HepG2 (cell line): ENCODE data around the gene ADRM1. TPM values are rescaled to one million over a fixed set of nuclear protein-coding genes. Genes with fewer than 3 reads are reported as not detected.

Experiments
- ATAC-seq: fragments of 200-7000 bp; cut with Tn5 transposase; 3 replicates; pipeline ENCODE4 v1.9.1; 2020; ENCODE audit warnings: mild to moderate bottlenecking, moderate library complexity
- BruUV-seq: library from RNA; stranded (reverse); fragments of 400-500 nt; replicated peaks from 2 replicates; lab custom pipeline; 2021; lab: Mats Ljungman, UMichigan
- CTCF ChIA-PET: fragments of 300-600 bp; formaldehyde crosslinking; extraction: SDS; loops from one replicate; lab custom pipeline; 2021; ENCODE audit warnings: low total read pairs, inconsistent platforms, low intra/inter-chr PET ratio; lab: Yijun Ruan, JAX
- POLR2A ChIA-PET: fragments of 350-600 bp; sonication (Branson Sonifier 250); formaldehyde crosslinking; loops from one replicate; lab custom pipeline; 2020; ENCODE audit warnings: antibody characterized with exemption, inconsistent platforms; lab: Yijun Ruan, JAX
- DNase-seq: peaks from one replicate; pipeline ENCODE4 v3.0.0-alpha.2; 2015; ENCODE audit warnings: low spot score
- FAIRE-seq: peaks from 3 replicates; lab custom pipeline; 2011; peaks lifted over from hg19 to GRCh38; lab: Jason Lieb, UNC
- H2AFZ ChIP-seq: one replicate; pipeline ENCODE4 v1.6.1; 2011; ENCODE audit warnings: low read length, inconsistent platforms
- H3K27ac ChIP-seq: fragments of 300-600 bp; 3 replicates; pipeline ENCODE4 v1.8.0; 2011; ENCODE audit warnings: mixed run types, mild to moderate bottlenecking, mixed read lengths, low read length, inconsistent platforms; ENCODE audit not compliant: insufficient read depth; ENCODE audit errors: extremely low read length
- H3K27me3 ChIP-seq, 2 experiments: fragments of 200-600 bp in 1 of 2; 2 replicates in 1 of 2; 3 replicates in 1 of 2; pipeline versions ENCODE4 v1.6.0 to v1.8.0; 2011; ENCODE audit warnings: low read length in 2 of 2, mild to moderate bottlenecking in 2 of 2, moderate library complexity in 2 of 2, inconsistent platforms in 1 of 2; ENCODE audit not compliant: insufficient read depth in 2 of 2, control insufficient read depth in 1 of 2
- H3K36me3 ChIP-seq, 2 experiments: fragments of 200-600 bp in 1 of 2; replicated peaks in 1 of 2; 2 replicates in 1 of 2; 3 replicates in 1 of 2; pipeline versions ENCODE4 v1.5.1 to v1.8.0; 2011; ENCODE audit warnings: low read length in 2 of 2, inconsistent platforms in 1 of 2; ENCODE audit not compliant: insufficient read depth in 2 of 2, control insufficient read depth in 1 of 2
- H3K4me1 ChIP-seq: 2 replicates; pipeline ENCODE4 v1.5.1; 2012; ENCODE audit warnings: low read length, inconsistent platforms; ENCODE audit not compliant: insufficient read depth
- H3K4me2 ChIP-seq: 2 replicates; pipeline ENCODE4 v1.6.0; 2011; ENCODE audit warnings: low read depth, low read length, inconsistent platforms
- H3K4me3 ChIP-seq, 3 experiments: fragments of 200-600 bp in 1 of 3; sonication (generic), shearing (Covaris generic) in 1 of 3; replicated peaks in 1 of 3; 2 replicates each; pipeline ENCODE4 v1.5.1; 2011 to 2016; ENCODE audit warnings: low read length in 3 of 3, inconsistent platforms in 2 of 3, low read depth in 2 of 3, mild to moderate bottlenecking in 2 of 3, control low read depth in 1 of 3, mixed read lengths in 1 of 3; ENCODE audit not compliant: insufficient read depth in 1 of 3
- H3K79me2 ChIP-seq: one replicate; pipeline ENCODE4 v1.6.1; 2011; ENCODE audit warnings: low read length, inconsistent platforms; ENCODE audit not compliant: insufficient read depth
- H3K9ac ChIP-seq: 2 replicates; pipeline ENCODE4 v1.6.0; 2011; ENCODE audit warnings: mild to moderate bottlenecking, low read depth, low read length, inconsistent platforms; ENCODE audit not compliant: insufficient read depth
- H3K9me3 ChIP-seq: 2 replicates; pipeline ENCODE4 v1.5.1; 2012; ENCODE audit warnings: mild to moderate bottlenecking, low read length
- H4K20me1 ChIP-seq: 2 replicates; pipeline ENCODE4 v1.6.0; 2011; ENCODE audit warnings: inconsistent platforms, mild to moderate bottlenecking, low read length, moderate library complexity; ENCODE audit not compliant: insufficient read depth
- E2F5 ChIP-seq: sonication (generic); formaldehyde crosslinking; conservative IDR thresholded peaks from 2 replicates; pipeline ENCODE4 v1.4.0; 2020; ENCODE audit warnings: missing genetic modification reagents
- HNRNPK ChIP-seq: fragments of 200-400 bp; formaldehyde crosslinking; IDR thresholded peaks from 2 replicates; pipeline ENCODE4 v1.6.1; 2018; ENCODE audit warnings: low read length, low read depth, moderate library complexity, mild to moderate bottlenecking; ENCODE audit not compliant: poor library complexity, severe bottlenecking
- HOXA3 ChIP-seq: sonication (generic); formaldehyde crosslinking; IDR thresholded peaks from 2 replicates; pipeline ENCODE4 v1.5.0; 2020; ENCODE audit warnings: missing genetic modification reagents
- TEAD3 ChIP-seq: optimal IDR thresholded peaks from 2 replicates; pipeline ENCODE3; 2016; ENCODE audit warnings: borderline replicate concordance
- ZNF446 ChIP-seq: sonication (generic); formaldehyde crosslinking; IDR thresholded peaks from 2 replicates; pipeline ENCODE4 v1.5.0; 2020; ENCODE audit warnings: mild to moderate bottlenecking, missing genetic modification reagents
- WGBS: methylation state at CpG from one replicate; pipeline ENCODE4 v1.1.6; 2017; ENCODE audit warnings: low lambda C conversion rate; 5-methylcytosine and 5-hydroxymethylcytosine counted together
- in situ Hi-C: cut with HindIII; loops from 2 replicates; pipeline ENCODE4 v1.10.0; 2017; ENCODE audit warnings: low pct_unique_long_range_greater_than_20kb; ENCODE audit not compliant: extremely low pct_ligation_motif_present
- intact Hi-C: fragments of 100-400 bp; cut with micrococcal nuclease; formaldehyde crosslinking; loops from one replicate; pipeline ENCODE4 v1.10.0; 2022; ENCODE audit not compliant: unreplicated experiment
- polyA plus RNA-seq, 8 experiments: library from polyadenylated mRNA; depleted of rRNA in 3 of 8; stranded (reverse) in 7 of 8; unstranded in 1 of 8; fragments of >200 nt; fragmentation: Illumina TruSeq in 4 of 8; extraction: Trizol in 4 of 8; gene quantifications; 2 replicates each; pipeline versions ENCODE4 v1.2.1 to v1.2.3, GENCODE V29; 2011 to 2016; ENCODE audit warnings: low read depth in 4 of 8, missing spikeins in 1 of 8, mixed read lengths in 1 of 8; ENCODE audit not compliant: insufficient read depth in 1 of 8
- total RNA-seq, 5 experiments: library from RNA; depleted of rRNA; stranded (reverse); fragments of >200 nt; fragmentation: Illumina TruSeq; extraction: Trizol; gene quantifications; 2 replicates each; pipeline ENCODE4 v1.2.3, GENCODE V29; 2016; ENCODE audit warnings: low read depth in 1 of 5
- TF ChIP-seq, protein P1 (sequence below): sonication (generic); formaldehyde crosslinking; IDR thresholded peaks from 2 replicates; pipeline ENCODE4 v1.4.0; 2020; ENCODE audit warnings: missing genetic modification reagents

Gene ADRM1
- total and polyA plus RNA-seq, 2 of the 13 experiments (the other 11 are each of a cell fraction or from before 2014, with no cell fraction given), result 92.9 to 154 TPM

DNA sequence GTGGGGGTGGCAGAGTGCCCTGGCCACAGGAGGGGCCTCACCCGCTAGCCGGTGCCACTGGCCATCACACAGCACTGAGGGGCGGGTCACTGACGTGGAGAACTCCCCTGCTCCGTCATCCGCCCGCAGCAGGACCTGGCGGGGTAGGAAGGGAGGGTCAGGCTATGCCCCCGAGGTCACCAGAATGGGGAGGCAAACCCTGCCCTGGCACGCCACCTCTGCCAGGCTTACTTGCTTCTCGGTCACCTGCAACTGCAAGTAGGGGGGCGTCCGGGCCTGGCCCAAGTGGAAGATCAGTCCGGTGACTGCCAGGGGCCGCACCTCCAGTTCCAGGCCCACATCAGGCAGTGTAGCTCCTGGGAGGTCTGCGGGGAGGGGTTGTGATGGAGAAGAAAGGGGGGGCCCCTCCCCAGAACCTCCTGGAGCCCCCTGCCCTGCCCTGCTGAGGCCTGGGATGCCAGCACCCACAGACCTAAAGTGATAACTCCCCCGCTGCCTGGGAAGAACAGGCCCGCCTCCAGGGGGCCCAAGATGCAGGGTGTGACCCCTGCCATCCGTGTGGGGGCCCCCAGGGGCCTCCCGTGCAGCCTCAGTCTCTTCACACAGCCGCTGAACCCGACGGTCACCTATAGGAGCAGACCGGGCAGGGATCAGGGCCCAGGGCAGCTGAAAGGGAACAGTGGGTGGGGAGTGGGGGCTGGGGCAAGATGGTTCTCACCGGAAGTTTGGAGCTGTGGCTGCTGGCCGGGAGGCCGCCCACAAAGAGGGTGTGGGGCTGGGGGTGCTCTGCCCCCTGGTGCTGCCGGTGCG lies 7.4 kb downstream of the ADRM1 start (continued):
- 0 out of 2 replicates have a peak, but pooled peaks have one; percentile 40 for TF ChIP-seq ZNF446 (CRISPR knock-in tag)
- no peak for TF ChIP-seq E2F5 (CRISPR knock-in tag)
- TF ChIP-seq, all 625 proteins: peak for 9

DNA sequence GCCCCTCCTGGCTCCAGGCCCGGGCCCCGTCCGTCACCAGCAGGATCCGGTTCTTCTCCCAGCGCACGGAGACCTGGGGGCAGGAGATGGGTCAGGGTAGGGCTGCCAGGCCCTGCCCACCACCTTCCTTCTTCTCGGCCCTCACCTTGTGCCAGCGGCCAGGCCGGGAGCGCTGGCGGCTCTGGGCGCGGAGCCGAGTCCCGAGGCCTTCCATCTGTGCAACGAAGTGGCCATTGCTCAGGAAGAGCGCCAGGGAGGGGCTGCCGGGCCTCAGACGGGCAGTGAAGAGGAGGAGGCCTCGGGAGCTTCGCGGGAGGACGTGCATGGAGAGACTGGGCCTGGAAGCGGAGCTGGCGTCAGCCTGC lies 7.9 kb downstream of the ADRM1 start:
- Histone ChIP-seq H3K36me3 (peaks cover 70 to 95% of the 10 kb centered on the region in 2 experiments), H3K27ac (no peak overlapping the region), H3K4me1 (peaks cover 13% of the 10 kb centered on the region), H3K4me3 (no peak overlapping the region), H4K20me1 (peaks cover under 1% of the 10 kb centered on the region; the same call in 1 of the 2 replicates), H2AFZ (no peak overlapping the region), H3K9ac (no peak overlapping the region), H3K79me2 (peaks cover 5% of the 10 kb centered on the region), H3K27me3 (no peaks in the 10 kb centered on the region), H3K4me2 (no peak overlapping the region), H3K9me3 (no peaks in the 10 kb centered on the region)
- ChIA-PET CTCF (no interaction called here), POLR2A (no interaction called here)
- intact Hi-C loops, result no loop called here
- 97% methylated on average over 25 of the region's 25 CpGs for WGBS
- in situ Hi-C loops, result no loop called here
- DNase-seq (no peak), FAIRE-seq (no peak), ATAC-seq (peak; percentile 1)
- no TSS peak for BruUV-seq
- TF ChIP-seq HOXA3 (CRISPR knock-in tag), result 0 out of 2 replicates have a peak, but pooled peaks have one; percentile 10
- no peak for TF ChIP-seq TEAD3
- TF ChIP-seq HNRNPK, result peak; percentile 8
- TF ChIP-seq, protein P1, sequence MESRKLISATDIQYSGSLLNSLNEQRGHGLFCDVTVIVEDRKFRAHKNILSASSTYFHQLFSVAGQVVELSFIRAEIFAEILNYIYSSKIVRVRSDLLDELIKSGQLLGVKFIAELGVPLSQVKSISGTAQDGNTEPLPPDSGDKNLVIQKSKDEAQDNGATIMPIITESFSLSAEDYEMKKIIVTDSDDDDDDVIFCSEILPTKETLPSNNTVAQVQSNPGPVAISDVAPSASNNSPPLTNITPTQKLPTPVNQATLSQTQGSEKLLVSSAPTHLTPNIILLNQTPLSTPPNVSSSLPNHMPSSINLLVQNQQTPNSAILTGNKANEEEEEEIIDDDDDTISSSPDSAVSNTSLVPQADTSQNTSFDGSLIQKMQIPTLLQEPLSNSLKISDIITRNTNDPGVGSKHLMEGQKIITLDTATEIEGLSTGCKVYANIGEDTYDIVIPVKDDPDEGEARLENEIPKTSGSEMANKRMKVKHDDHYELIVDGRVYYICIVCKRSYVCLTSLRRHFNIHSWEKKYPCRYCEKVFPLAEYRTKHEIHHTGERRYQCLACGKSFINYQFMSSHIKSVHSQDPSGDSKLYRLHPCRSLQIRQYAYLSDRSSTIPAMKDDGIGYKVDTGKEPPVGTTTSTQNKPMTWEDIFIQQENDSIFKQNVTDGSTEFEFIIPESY, result peak; percentile 78
